GM10266 (cell line): Measurements from ENCODE around the gene PRDM4.

Experiments
- DNase-seq: peaks from one replicate; pipeline ENCODE4 v3.0.0; 2012; ENCODE audit errors: extremely low spot score
- TF ChIP-seq, protein P1 (sequence below): IDR thresholded peaks from 2 replicates; pipeline ENCODE4 v1.5.1; 2012; ENCODE audit warnings: mild to moderate bottlenecking, low read depth; ENCODE audit not compliant: control insufficient read depth, insufficient read depth; ENCODE audit errors: missing control alignments

The PRDM4 gene

DNA sequence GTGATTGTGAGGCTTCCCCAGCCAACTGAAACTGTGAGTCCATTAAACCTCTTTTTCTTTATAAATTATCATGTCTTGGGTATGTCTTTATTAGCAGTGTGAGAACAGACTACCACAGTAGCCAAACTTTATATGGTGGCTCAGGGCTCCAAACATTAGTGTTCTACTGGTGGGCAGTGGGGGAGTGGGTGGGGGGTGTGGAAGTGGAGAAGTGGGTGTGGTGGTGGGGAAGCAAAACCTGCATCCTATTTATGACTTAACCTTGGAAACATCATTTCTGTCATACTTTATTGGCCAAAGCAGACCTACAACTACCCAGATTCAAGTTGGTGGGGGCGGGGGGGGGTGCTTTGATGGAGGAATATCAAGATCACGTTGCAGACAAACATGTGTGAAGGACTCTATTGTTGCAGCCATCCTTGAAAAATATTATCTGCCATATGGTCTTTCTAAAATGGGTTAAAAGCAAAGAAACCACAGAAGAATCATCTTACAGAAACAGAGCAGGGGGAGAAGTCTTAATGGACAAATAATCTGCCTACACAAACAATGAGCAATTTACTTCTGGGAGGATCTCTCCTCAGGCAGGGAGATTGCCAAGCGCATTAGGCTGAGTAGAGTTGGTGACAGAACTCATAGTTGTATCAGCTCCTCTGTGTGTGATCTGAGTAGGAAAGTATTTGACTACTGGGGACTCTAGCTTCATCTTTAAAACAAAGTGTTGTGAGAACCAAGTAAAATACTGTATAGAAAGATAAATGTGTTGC lies 76.7 kb downstream of the PRDM4 start:
- TF ChIP-seq, protein P1, sequence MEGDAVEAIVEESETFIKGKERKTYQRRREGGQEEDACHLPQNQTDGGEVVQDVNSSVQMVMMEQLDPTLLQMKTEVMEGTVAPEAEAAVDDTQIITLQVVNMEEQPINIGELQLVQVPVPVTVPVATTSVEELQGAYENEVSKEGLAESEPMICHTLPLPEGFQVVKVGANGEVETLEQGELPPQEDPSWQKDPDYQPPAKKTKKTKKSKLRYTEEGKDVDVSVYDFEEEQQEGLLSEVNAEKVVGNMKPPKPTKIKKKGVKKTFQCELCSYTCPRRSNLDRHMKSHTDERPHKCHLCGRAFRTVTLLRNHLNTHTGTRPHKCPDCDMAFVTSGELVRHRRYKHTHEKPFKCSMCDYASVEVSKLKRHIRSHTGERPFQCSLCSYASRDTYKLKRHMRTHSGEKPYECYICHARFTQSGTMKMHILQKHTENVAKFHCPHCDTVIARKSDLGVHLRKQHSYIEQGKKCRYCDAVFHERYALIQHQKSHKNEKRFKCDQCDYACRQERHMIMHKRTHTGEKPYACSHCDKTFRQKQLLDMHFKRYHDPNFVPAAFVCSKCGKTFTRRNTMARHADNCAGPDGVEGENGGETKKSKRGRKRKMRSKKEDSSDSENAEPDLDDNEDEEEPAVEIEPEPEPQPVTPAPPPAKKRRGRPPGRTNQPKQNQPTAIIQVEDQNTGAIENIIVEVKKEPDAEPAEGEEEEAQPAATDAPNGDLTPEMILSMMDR = no peak
- no peak for DNase-seq
